Tibial artery (tissue), 4 donors: ENCODE results near the gene WDFY3.
A peak's percentile ranks its signal among the peaks of the same experiment; 100 is the strongest.

Experiments
- DNase-seq, 2 donors: peaks; one replicate each; pipeline ENCODE4 v3.0.0-alpha.2; 2019
- H3K27ac ChIP-seq, 2 donors: fragments of 200-600 bp; sonication (generic) in 1 of 2; 1 replicate in 1 of 2; 2 replicates in 1 of 2; pipeline ENCODE4 v1.5.1; 2018 to 2019; ENCODE audit warnings: mild to moderate bottlenecking in 1 of 2
- H3K27me3 ChIP-seq, 2 donors: fragments of 200-600 bp; sonication (generic) in 1 of 2; one replicate each; pipeline versions ENCODE4 v1.5.1 to v1.6.0; 2016 to 2019
- H3K36me3 ChIP-seq, 3 donors: fragments of 200-600 bp; sonication (generic) in 2 of 3; one replicate each; pipeline ENCODE4 v1.5.1; 2016 to 2019; ENCODE audit warnings: mild to moderate bottlenecking in 2 of 3
- H3K4me1 ChIP-seq, 4 donors: fragments of 200-600 bp; sonication (generic) in 2 of 4; 1 replicate in 3 of 4; 2 replicates in 1 of 4; pipeline ENCODE4 v1.5.1; 2016 to 2019
- H3K4me3 ChIP-seq, 2 donors: fragments of 200-600 bp; sonication (generic) in 1 of 2; 1 replicate in 1 of 2; 2 replicates in 1 of 2; pipeline ENCODE4 v1.5.1; 2018 to 2019; ENCODE audit warnings: mild to moderate bottlenecking in 2 of 2
- H3K9me3 ChIP-seq, 3 donors: fragments of 200-600 bp; sonication (generic) in 1 of 3; one replicate each; pipeline ENCODE4 v1.5.1; 2016 to 2019
- intact Hi-C: fragments of 100-400 bp; cut with DNase I; formaldehyde crosslinking; loops from one replicate; pipeline ENCODE4 v1.15.0; 2023; ENCODE audit warnings: low total_unique reads
- TF ChIP-seq, protein P1 (sequence below), 2 experiments: fragments of 200-600 bp in 1 of 2; fragments of 450-650 bp in 1 of 2; IDR thresholded peaks; one replicate each; pipeline ENCODE4 v1.5.1; 2017 to 2019; ENCODE audit warnings: antibody characterized with exemption in 2 of 2, mild to moderate bottlenecking in 1 of 2, moderate library complexity in 1 of 2

The WDFY3 gene

DNA sequence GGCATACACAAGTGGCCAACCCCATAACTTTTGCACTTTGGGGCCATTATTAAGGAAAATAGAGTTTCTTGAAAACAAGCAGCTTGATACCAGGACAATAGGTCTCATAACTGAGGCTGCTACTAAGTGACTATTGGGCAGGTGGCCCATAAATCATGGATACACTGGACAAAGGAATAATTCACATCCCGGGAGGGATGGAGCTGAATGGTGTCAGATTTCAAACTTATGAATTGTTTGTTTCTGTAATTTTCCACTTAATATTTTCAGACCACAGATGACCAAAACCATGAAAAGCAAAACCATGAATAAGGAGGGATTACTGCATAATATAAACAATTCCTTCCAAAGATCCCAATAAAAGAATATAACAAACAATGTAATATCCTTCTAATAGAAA, 114.4 kb downstream of the WDFY3 start:
- peaks cover 5 to 8% (median 8%) of the 10 kb centered on the region in 3 donors for H3K36me3 ChIP-seq
- H3K9me3 ChIP-seq, result no peaks in the 10 kb centered on the region
- TF ChIP-seq, protein P1, sequence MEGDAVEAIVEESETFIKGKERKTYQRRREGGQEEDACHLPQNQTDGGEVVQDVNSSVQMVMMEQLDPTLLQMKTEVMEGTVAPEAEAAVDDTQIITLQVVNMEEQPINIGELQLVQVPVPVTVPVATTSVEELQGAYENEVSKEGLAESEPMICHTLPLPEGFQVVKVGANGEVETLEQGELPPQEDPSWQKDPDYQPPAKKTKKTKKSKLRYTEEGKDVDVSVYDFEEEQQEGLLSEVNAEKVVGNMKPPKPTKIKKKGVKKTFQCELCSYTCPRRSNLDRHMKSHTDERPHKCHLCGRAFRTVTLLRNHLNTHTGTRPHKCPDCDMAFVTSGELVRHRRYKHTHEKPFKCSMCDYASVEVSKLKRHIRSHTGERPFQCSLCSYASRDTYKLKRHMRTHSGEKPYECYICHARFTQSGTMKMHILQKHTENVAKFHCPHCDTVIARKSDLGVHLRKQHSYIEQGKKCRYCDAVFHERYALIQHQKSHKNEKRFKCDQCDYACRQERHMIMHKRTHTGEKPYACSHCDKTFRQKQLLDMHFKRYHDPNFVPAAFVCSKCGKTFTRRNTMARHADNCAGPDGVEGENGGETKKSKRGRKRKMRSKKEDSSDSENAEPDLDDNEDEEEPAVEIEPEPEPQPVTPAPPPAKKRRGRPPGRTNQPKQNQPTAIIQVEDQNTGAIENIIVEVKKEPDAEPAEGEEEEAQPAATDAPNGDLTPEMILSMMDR (IDR thresholded peaks at IDR 0.05), result no peak
- H3K4me1 ChIP-seq, result peaks cover 0 to 41% (median 11%) of the 10 kb centered on the region in 4 donors
- H3K27ac ChIP-seq, result no peak overlapping the region
- DNase-seq, result no peak
- no peak overlapping the region for H3K4me3 ChIP-seq
- no peaks in the 10 kb centered on the region for H3K27me3 ChIP-seq
- intact Hi-C loops, result no loop called here

GRCh38 chr4:84849051-84849640, 117.3 kb downstream of the WDFY3 start:
- H3K9me3 ChIP-seq, result no peaks in the 10 kb centered on the region
- peaks cover 5 to 8% (median 8%) of the 10 kb centered on the region in 3 donors for H3K36me3 ChIP-seq
- H3K27me3 ChIP-seq, result no peaks in the 10 kb centered on the region
- intact Hi-C loops, result no loop called here
- DNase-seq, result no peak
- TF ChIP-seq, protein P1 (IDR thresholded peaks at IDR 0.05), result no peak
- no peak overlapping the region for H3K4me3 ChIP-seq
- peak overlapping the region; percentile 34 to 54 for H3K27ac ChIP-seq
- peaks cover 0 to 34% (median 8%) of the 10 kb centered on the region in 4 donors for H3K4me1 ChIP-seq

GRCh38 chr4:84848432-84848831, 118.1 kb downstream of the WDFY3 start:
- no peaks in the 10 kb centered on the region for H3K27me3 ChIP-seq
- TF ChIP-seq, protein P1 (IDR thresholded peaks at IDR 0.05), result no peak
- H3K27ac ChIP-seq, result peak overlapping the region; percentile 34 to 54
- H3K4me3 ChIP-seq, result no peak overlapping the region
- DNase-seq, result no peak
- intact Hi-C loops, result no loop called here
- peaks cover 0 to 34% (median 8%) of the 10 kb centered on the region in 4 donors for H3K4me1 ChIP-seq
- H3K9me3 ChIP-seq, result no peaks in the 10 kb centered on the region
- peaks cover 5 to 8% (median 8%) of the 10 kb centered on the region in 3 donors for H3K36me3 ChIP-seq

- Histone ChIP-seq H3K36me3 (peaks cover 5 to 8% (median 8%) of the 10 kb centered on the region in 3 donors), H3K27me3 (no peaks in the 10 kb centered on the region), H3K27ac (peak overlapping the region in 1 of 2 donors; percentile 54), H3K9me3 (no peaks in the 10 kb centered on the region), H3K4me3 (no peak overlapping the region), H3K4me1 (peaks cover 0 to 34% (median 8%) of the 10 kb centered on the region in 4 donors)
- DNase-seq, result no peak
- intact Hi-C loops, result no loop called here
- TF ChIP-seq, protein P1 (IDR thresholded peaks at IDR 0.05), result no peak
Observed at GRCh38 chr4:84847978-84848377, 118.5 kb downstream of the WDFY3 start.

DNA sequence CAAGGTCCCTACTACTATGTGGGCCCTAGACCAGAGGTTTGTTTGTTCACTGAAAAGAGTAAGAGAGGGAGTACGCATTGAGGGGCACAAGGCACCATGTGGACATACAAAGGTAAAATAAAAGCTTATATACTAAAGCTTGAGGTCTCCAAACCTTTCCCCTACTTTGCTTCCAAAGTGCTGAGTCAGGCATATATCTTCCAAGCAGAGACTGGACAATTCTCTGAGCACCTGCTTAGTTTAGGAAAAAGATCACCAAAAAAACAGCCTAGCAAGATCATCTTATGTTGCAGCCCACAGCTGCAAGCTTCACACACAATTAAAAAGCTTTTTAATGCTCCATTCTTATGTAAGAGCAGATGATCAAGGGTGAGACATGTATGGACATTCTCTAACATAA, 119.5 kb downstream of the WDFY3 start:
- peaks cover 5 to 8% (median 8%) of the 10 kb centered on the region in 3 donors for H3K36me3 ChIP-seq
- no peak for DNase-seq
- H3K27me3 ChIP-seq, result no peaks in the 10 kb centered on the region
- no peak overlapping the region for H3K4me3 ChIP-seq
- H3K27ac ChIP-seq, result peak overlapping the region; percentile 15 to 54
- peaks cover 0 to 34% (median 8%) of the 10 kb centered on the region in 4 donors for H3K4me1 ChIP-seq
- TF ChIP-seq, protein P1 (IDR thresholded peaks at IDR 0.05), result no peak
- H3K9me3 ChIP-seq, result no peaks in the 10 kb centered on the region
- intact Hi-C loops, result no loop called here
